ENCODE measurements around the gene ARHGAP26. TPM values are rescaled to one million over a fixed set of nuclear protein-coding genes. Genes with fewer than 3 reads are reported as not detected.

Gene ARHGAP26
- total RNA-seq, 6 experiments from 2014 or later: 6.7 to 14.5 (median 8.3) TPM

GRCh38 chr5:142795251-142795650 is 25.1 kb downstream of the ARHGAP26 start:
- H3K36me3 ChIP-seq: no peaks in the 10 kb centered on the region
- TF ChIP-seq CTCF (IDR thresholded peaks at IDR 0.05) (no peak), POLR2A (IDR thresholded peaks at IDR 0.05) (no peak)
- intact Hi-C loops (cut with DNase I): no loop called here
- H3K27ac ChIP-seq: no peak overlapping the region
- DNase-seq: no peak
- WGBS (ENCODE audit: insufficient coverage, low coverage, low lambda C conversion rate, missing lambda C conversion rate): 44% methylated on average over 3 of the region's 3 CpGs
- H3K4me1 ChIP-seq: peaks cover 0 to 20% (median 3%) of the 10 kb centered on the region in 4 donors
- H3K4me3 ChIP-seq: no peak overlapping the region
- no peaks in the 10 kb centered on the region for H3K9me3 ChIP-seq
- H3K27me3 ChIP-seq: no peaks in the 10 kb centered on the region
- peak in 3 of 4 donors; percentile 15 to 22 (median 19) for ATAC-seq

GRCh38 chr5:142796492-142797109 is 26.4 kb downstream of the ARHGAP26 start:
- TF ChIP-seq CTCF (IDR thresholded peaks at IDR 0.05): no peak
- TF ChIP-seq POLR2A (IDR thresholded peaks at IDR 0.05): no peak

GRCh38 chr5:142797420-142797819 is 27.2 kb downstream of the ARHGAP26 start:
- TF ChIP-seq POLR2A (IDR thresholded peaks at IDR 0.05) (no peak), CTCF (IDR thresholded peaks at IDR 0.05) (no peak)
- ATAC-seq (no peak), DNase-seq (no peak)
- intact Hi-C loops (cut with DNase I): no loop called here
- H3K9me3 ChIP-seq: no peaks in the 10 kb centered on the region
- no peak overlapping the region for H3K4me3 ChIP-seq
- no peaks in the 10 kb centered on the region for H3K27me3 ChIP-seq
- 79% methylated on average over 2 of the region's 3 CpGs for WGBS (ENCODE audit: insufficient coverage, low coverage, low lambda C conversion rate, missing lambda C conversion rate)
- H3K36me3 ChIP-seq: no peaks in the 10 kb centered on the region
- peaks cover 0 to 20% (median 3%) of the 10 kb centered on the region in 4 donors for H3K4me1 ChIP-seq
- H3K27ac ChIP-seq: peak overlapping the region in 1 of 3 donors; percentile 54

More at GRCh38 chr5:142796492-142797109, 26.4 kb downstream of the ARHGAP26 start:
- DNase-seq: no peak
- no peak overlapping the region for H3K27ac ChIP-seq
- no peaks in the 10 kb centered on the region for H3K36me3 ChIP-seq
- peaks cover 0 to 20% (median 3%) of the 10 kb centered on the region in 4 donors for H3K4me1 ChIP-seq
- ATAC-seq: peak; percentile 26 to 65 (median 54)
- WGBS (ENCODE audit: insufficient coverage, low coverage, low lambda C conversion rate, missing lambda C conversion rate): 62% methylated on average over 4 of the region's 4 CpGs
- intact Hi-C loops (cut with DNase I): no loop called here
- H3K27me3 ChIP-seq: no peaks in the 10 kb centered on the region
- H3K4me3 ChIP-seq: no peak overlapping the region
- no peaks in the 10 kb centered on the region for H3K9me3 ChIP-seq

DNA sequence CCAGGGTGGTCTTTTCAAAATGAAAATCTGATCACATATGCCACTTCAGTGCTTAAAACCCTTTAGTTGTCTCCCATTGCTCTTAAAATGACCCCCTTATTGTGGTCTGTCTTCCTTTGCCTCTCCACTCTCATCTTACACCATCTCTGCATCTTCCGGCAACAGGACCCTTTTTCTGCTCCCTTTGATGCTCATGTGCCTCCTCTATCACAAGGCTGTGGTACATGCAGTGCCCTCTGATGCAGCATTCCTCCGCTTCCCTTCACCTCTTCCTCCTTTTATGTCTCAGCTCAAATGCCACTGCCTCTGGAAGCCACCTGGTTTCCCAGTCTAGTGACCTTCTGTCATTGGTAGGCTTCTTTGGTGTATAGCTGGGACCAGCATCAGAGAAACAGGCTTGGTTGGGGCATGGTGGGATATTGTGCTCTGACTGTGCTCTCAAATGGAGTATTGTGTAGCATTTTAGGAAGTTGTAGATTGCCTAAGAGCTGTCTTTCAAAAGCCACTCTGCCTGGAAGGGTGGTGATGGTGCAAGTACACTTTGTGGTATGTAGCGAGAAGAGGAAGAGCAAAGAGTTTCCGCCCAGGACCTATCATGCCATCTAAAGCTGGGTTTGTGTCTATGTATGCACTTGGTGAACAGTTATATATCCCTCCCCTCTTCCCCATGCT is 28.1 kb downstream of the ARHGAP26 start:
- ATAC-seq (peak; percentile 55 to 73 (median 69)), DNase-seq (no peak)
- 59% methylated on average over 4 of the region's 4 CpGs for WGBS (ENCODE audit: insufficient coverage, low coverage, low lambda C conversion rate, missing lambda C conversion rate)
- TF ChIP-seq CTCF (IDR thresholded peaks at IDR 0.05): no peak
- TF ChIP-seq POLR2A (IDR thresholded peaks at IDR 0.05): no peak
- intact Hi-C loops (cut with DNase I): no loop called here
- Histone ChIP-seq H3K27me3 (no peaks in the 10 kb centered on the region), H3K27ac (peak overlapping the region in 1 of 3 donors; percentile 54), H3K4me1 (peaks cover 0 to 20% (median 3%) of the 10 kb centered on the region in 4 donors), H3K36me3 (no peaks in the 10 kb centered on the region), H3K4me3 (no peak overlapping the region), H3K9me3 (no peaks in the 10 kb centered on the region)
